Measurements from ENCODE around the gene GJA4.

The GJA4 gene

GRCh38 chr1:34840426-34840825 is 47.6 kb downstream of the GJA4 start:
- DNase-seq: no peak

GRCh38 chr1:34842073-34842472 is 49.3 kb downstream of the GJA4 start:
- DNase-seq: no peak

GRCh38 chr1:34842952-34843371 is 50.2 kb downstream of the GJA4 start:
- no peak for DNase-seq

GRCh38 chr1:34843392-34844251 is 50.8 kb downstream of the GJA4 start:
- no peak for DNase-seq

- DNase-seq: no peak
Observed at GRCh38 chr1:34844252-34844634, 51.4 kb downstream of the GJA4 start.
